WTC11 (cell line): Measurements from ENCODE around the gene SERPINB8. TPM values are rescaled to one million over a fixed set of nuclear protein-coding genes. Genes with fewer than 3 reads are reported as not detected.

Source experiments
- ATAC-seq: fragments of 200-7000 bp; cut with Tn5 transposase; 2 replicates; pipeline ENCODE4 v1.10.0; 2021; ENCODE audit warnings: mild to moderate bottlenecking, moderate library complexity
- CTCF ChIA-PET: fragments of 300-600 bp; sonication (Branson Sonifier 250); formaldehyde crosslinking; loops from one replicate; lab custom pipeline; 2021; ENCODE audit warnings: antibody characterized with exemption; lab: Charles Lee
- POLR2A ChIA-PET: fragments of 350-600 bp; sonication (Branson Sonifier 250); formaldehyde crosslinking; loops from one replicate; lab custom pipeline; 2021; ENCODE audit warnings: antibody characterized with exemption; lab: Charles Lee
- DNase-seq: peaks from one replicate; pipeline ENCODE4 v3.0.0; 2021; ENCODE audit warnings: low spot score
- H3K27ac Mint-ChIP-seq: 2 replicates; pipeline ENCODE4 v1.8.0; 2021; ENCODE audit warnings: mixed read lengths
- H3K27me3 Mint-ChIP-seq: 2 replicates; pipeline ENCODE4 v1.8.0; 2021; ENCODE audit warnings: low read depth, mild to moderate bottlenecking, moderate library complexity, mixed read lengths
- H3K36me3 Mint-ChIP-seq: 2 replicates; pipeline ENCODE4 v1.8.0; 2021; ENCODE audit warnings: mixed read lengths
- H3K4me1 Mint-ChIP-seq: 2 replicates; pipeline ENCODE4 v1.8.0; 2022; ENCODE audit warnings: mixed read lengths
- H3K4me3 Mint-ChIP-seq: 2 replicates; pipeline ENCODE4 v1.8.0; 2021; ENCODE audit warnings: mild to moderate bottlenecking, moderate library complexity, mixed read lengths
- H3K9me3 Mint-ChIP-seq: 2 replicates; pipeline ENCODE4 v1.8.0; 2021; ENCODE audit warnings: mixed read lengths
- ATF6 ChIP-seq: sonication (generic); formaldehyde crosslinking; IDR thresholded peaks from 2 replicates; pipeline ENCODE4 v1.8.1; 2023; ENCODE audit warnings: mild to moderate bottlenecking, missing genetic modification reagents
- CBFB ChIP-seq: sonication (generic); formaldehyde crosslinking; IDR thresholded peaks from 2 replicates; pipeline ENCODE4 v1.8.1; 2022; ENCODE audit warnings: mild to moderate bottlenecking, low read depth, missing genetic modification reagents
- CREM ChIP-seq: sonication (generic); formaldehyde crosslinking; IDR thresholded peaks from 2 replicates; pipeline ENCODE4 v1.8.1; 2022; ENCODE audit warnings: mild to moderate bottlenecking, missing genetic modification reagents, moderate library complexity
- CTCF ChIP-seq: fragments of 200-600 bp; IDR thresholded peaks from 2 replicates; pipeline ENCODE4 v1.8.0; 2022; ENCODE audit warnings: antibody characterized with exemption
- E2F1 ChIP-seq: sonication (generic); formaldehyde crosslinking; IDR thresholded peaks from 2 replicates; pipeline ENCODE4 v1.8.0; 2022; ENCODE audit warnings: mild to moderate bottlenecking, missing genetic modification reagents
- GRHL2 ChIP-seq: fragments of 250-450 bp; sonication (Bioruptor Pico); IDR thresholded peaks from 2 replicates; pipeline ENCODE4 v1.8.0; 2022; ENCODE audit warnings: mild to moderate bottlenecking, moderate library complexity; ENCODE audit not compliant: insufficient replicate concordance, severe bottlenecking
- HMGXB4 ChIP-seq: sonication (generic); formaldehyde crosslinking; IDR thresholded peaks from 2 replicates; pipeline ENCODE4 v1.8.1; 2023; ENCODE audit warnings: mild to moderate bottlenecking, moderate library complexity, missing genetic modification reagents
- IRF1 ChIP-seq: sonication (generic); formaldehyde crosslinking; IDR thresholded peaks from 2 replicates; pipeline ENCODE4 v1.8.0; 2023; ENCODE audit warnings: missing genetic modification reagents
- JAZF1 ChIP-seq: fragments of 250-450 bp; sonication (Bioruptor Pico); IDR thresholded peaks from 2 replicates; pipeline ENCODE4 v1.9.0; 2021; ENCODE audit warnings: moderate library complexity, mild to moderate bottlenecking, inconsistent platforms
- JUN ChIP-seq: sonication (generic); formaldehyde crosslinking; IDR thresholded peaks from 2 replicates; pipeline ENCODE4 v1.8.0; 2023; ENCODE audit warnings: mild to moderate bottlenecking, missing genetic modification reagents
- MAX ChIP-seq: sonication (generic); formaldehyde crosslinking; IDR thresholded peaks from 2 replicates; pipeline ENCODE4 v1.8.0; 2022; ENCODE audit warnings: mild to moderate bottlenecking, missing genetic modification reagents
- MXD4 ChIP-seq: fragments of 250-450 bp; sonication (Bioruptor Pico); IDR thresholded peaks from 2 replicates; pipeline ENCODE4 v1.8.0; 2021; ENCODE audit warnings: mild to moderate bottlenecking, moderate library complexity, borderline replicate concordance
- PRDM15 ChIP-seq: sonication (generic); formaldehyde crosslinking; IDR thresholded peaks from 2 replicates; pipeline ENCODE4 v1.8.0; 2022; ENCODE audit warnings: missing genetic modification reagents
- RORB ChIP-seq: fragments of 250-450 bp; sonication (Bioruptor Pico); IDR thresholded peaks from 2 replicates; pipeline ENCODE4 v1.9.0; 2021; ENCODE audit warnings: mild to moderate bottlenecking
- TCF7 ChIP-seq: sonication (generic); formaldehyde crosslinking; IDR thresholded peaks from 2 replicates; pipeline ENCODE4 v1.8.0; 2022; ENCODE audit warnings: mild to moderate bottlenecking, low read depth, missing genetic modification reagents, moderate library complexity
- USF1 ChIP-seq: sonication (generic); formaldehyde crosslinking; IDR thresholded peaks from 2 replicates; pipeline ENCODE4 v1.8.0; 2022; ENCODE audit warnings: mild to moderate bottlenecking, missing genetic modification reagents
- ZNF423 ChIP-seq: fragments of 250-450 bp; sonication (Bioruptor Pico); IDR thresholded peaks from 2 replicates; pipeline ENCODE4 v2.1.2; 2022; ENCODE audit warnings: mild to moderate bottlenecking, moderate library complexity
- total RNA-seq: library from RNA; stranded (reverse); gene quantifications from 3 replicates; pipeline ENCODE4 v1.2.3, GENCODE V29; 2021

SERPINB8 gene
- total RNA-seq, 1 experiment from 2014 or later = 0.46 TPM

- TF ChIP-seq HMGXB4 (CRISPR knock-in tag) = no peak
- TF ChIP-seq, all 79 proteins: peak for 0
- ATAC-seq (no peak), DNase-seq (no peak)
- no peak overlapping the region for H3K4me3 Mint-ChIP-seq
- no peak overlapping the region for H3K27ac Mint-ChIP-seq
- H3K27me3 Mint-ChIP-seq = peaks cover 48% of the 10 kb centered on the region
- CTCF ChIA-PET = no interaction called here
- H3K4me1 Mint-ChIP-seq = peaks cover 8% of the 10 kb centered on the region
- POLR2A ChIA-PET = no interaction called here
- H3K9me3 Mint-ChIP-seq = no peaks in the 10 kb centered on the region
- H3K36me3 Mint-ChIP-seq = no peaks in the 10 kb centered on the region
Measured at GRCh38 chr18:63981719-63982118, 11.8 kb downstream of the SERPINB8 start.

- no peak for TF ChIP-seq MXD4
- no peak for TF ChIP-seq IRF1
- TF ChIP-seq CBFB (CRISPR knock-in tag) = no peak
- TF ChIP-seq PRDM15 = no peak
- TF ChIP-seq JUN (CRISPR knock-in tag) = no peak
- TF ChIP-seq E2F1 (CRISPR knock-in tag) = no peak
- TF ChIP-seq ATF6 = no peak
- ATAC-seq (no peak), DNase-seq (no peak)
- CTCF ChIA-PET = interaction anchor here (5.0 kb wide), 1 partner anchor 12 kb away, joined by 17 read pairs; no protein-coding TSS in a partner anchor
- no peaks in the 10 kb centered on the region for H3K9me3 Mint-ChIP-seq
- no peaks in the 10 kb centered on the region for H3K36me3 Mint-ChIP-seq
- no peak overlapping the region for H3K4me3 Mint-ChIP-seq
- POLR2A ChIA-PET = no interaction called here
- peaks cover 42% of the 10 kb centered on the region for H3K27me3 Mint-ChIP-seq
- no peak overlapping the region for H3K27ac Mint-ChIP-seq
- H3K4me1 Mint-ChIP-seq = peaks cover 8% of the 10 kb centered on the region
Measured at GRCh38 chr18:63982361-63982760, 12.5 kb downstream of the SERPINB8 start.

- Mint-ChIP-seq H3K27ac (no peak overlapping the region), H3K4me3 (no peak overlapping the region), H3K27me3 (peaks cover 6% of the 10 kb centered on the region; the same call in 1 of the 2 replicates), H3K4me1 (no peaks in the 10 kb centered on the region), H3K9me3 (peaks cover 5% of the 10 kb centered on the region; the same call in 1 of the 2 replicates), H3K36me3 (no peaks in the 10 kb centered on the region)
- ATAC-seq (no peak), DNase-seq (no peak)
- CTCF ChIA-PET = interaction anchor here (5.0 kb wide), 1 partner anchor 8 kb away, joined by 17 read pairs; no protein-coding TSS in a partner anchor
- TF ChIP-seq E2F1 (CRISPR knock-in tag) (no peak), USF1 (CRISPR knock-in tag) (no peak), CREM (CRISPR knock-in tag) (no peak), TCF7 (CRISPR knock-in tag) (no peak), JAZF1 (CRISPR knock-in tag) (no peak), ZNF423 (CRISPR knock-in tag) (no peak), GRHL2 (CRISPR knock-in tag) (no peak), RORB (CRISPR knock-in tag) (no peak), CTCF (no peak), MAX (CRISPR knock-in tag) (no peak)
- TF ChIP-seq, all 79 proteins: peak for 0
- POLR2A ChIA-PET = no interaction called here
Measured at GRCh38 chr18:63986885-63987284, 17.0 kb downstream of the SERPINB8 start.
